ENCODE data around the gene FBLN7.

FBLN7 gene

DNA sequence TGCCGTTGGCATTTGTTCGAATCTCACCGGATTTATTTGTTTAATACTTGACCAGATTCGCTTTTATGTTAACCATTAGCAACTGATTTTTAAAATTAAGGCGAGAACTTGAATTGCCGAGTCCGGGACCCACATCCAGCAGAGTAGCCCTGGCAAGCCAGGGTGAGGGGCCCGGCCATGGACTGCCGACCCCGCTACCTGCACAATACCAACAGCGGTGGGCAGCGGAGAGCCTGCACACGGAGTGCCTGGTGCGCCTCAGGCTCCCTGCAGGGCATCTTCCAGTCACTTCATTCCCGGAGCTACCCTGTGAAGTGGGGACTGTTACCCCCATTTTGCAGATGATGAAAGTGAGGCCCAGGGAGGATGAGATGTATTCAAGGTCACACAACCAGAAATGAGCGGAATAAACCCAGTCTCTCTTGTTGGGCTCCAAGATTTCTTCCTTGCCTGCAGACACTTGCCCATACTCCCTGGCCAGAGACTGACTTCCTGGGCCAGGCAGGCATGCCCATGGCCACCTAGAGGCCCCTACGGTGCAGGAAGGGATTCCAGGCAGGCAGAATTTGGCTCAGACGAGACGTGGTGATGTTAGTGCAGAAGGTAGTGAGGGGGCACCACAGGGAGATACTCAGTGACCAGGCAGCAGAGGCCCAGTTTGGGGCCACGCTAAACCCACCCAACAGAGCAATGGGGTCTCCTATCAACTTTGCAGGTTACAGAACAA lies 2.9 kb downstream of the FBLN7 start:
- no peak for DNase-seq (ENCODE audit: low read depth, low spot score)
- Histone ChIP-seq H3K36me3 (ENCODE audit: control insufficient read depth, insufficient read depth, low read length) (no peaks in the 10 kb centered on the region), H3K4me3 (ENCODE audit: low read length) (no peak overlapping the region), H3K9me3 (ENCODE audit: control insufficient read depth, insufficient read depth, low read length) (no peaks in the 10 kb centered on the region), H3K4me1 (ENCODE audit: control insufficient read depth, insufficient read depth, low read length) (no peaks in the 10 kb centered on the region), H3K27me3 (ENCODE audit: control insufficient read depth, insufficient read depth, low read length) (peaks cover 36% of the 10 kb centered on the region), H3K27ac (ENCODE audit: low read length) (no peak overlapping the region)
- WGBS (ENCODE audit: insufficient coverage, insufficient read length): no CpG with 5 or more reads among the region's 20 CpGs

DNA sequence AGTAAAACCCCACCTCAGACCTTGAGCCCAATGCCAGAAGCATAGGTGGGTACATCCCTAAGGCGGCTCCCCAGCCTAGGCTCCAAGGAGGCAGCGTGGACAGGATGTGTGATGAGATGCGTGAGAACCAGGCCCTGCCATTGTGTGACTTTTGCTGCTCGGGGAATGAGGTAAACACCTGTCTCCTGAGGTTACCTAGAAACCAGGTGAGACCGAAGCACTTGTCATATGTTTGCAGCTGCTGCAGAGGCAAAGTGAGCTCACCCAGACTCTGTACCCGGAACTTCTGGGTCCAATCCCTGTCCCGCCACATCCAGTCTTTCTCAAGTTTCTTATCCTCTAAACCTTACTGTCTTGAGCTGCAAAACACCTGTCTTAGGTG lies 3.4 kb downstream of the FBLN7 start:
- Histone ChIP-seq H3K27ac (ENCODE audit: low read length) (no peak overlapping the region), H3K4me3 (ENCODE audit: low read length) (no peak overlapping the region), H3K27me3 (ENCODE audit: control insufficient read depth, insufficient read depth, low read length) (peaks cover 33% of the 10 kb centered on the region), H3K9me3 (ENCODE audit: control insufficient read depth, insufficient read depth, low read length) (no peaks in the 10 kb centered on the region), H3K36me3 (ENCODE audit: control insufficient read depth, insufficient read depth, low read length) (no peaks in the 10 kb centered on the region), H3K4me1 (ENCODE audit: control insufficient read depth, insufficient read depth, low read length) (no peaks in the 10 kb centered on the region)
- WGBS (ENCODE audit: insufficient coverage, insufficient read length): no CpG with 5 or more reads among the region's 7 CpGs
- DNase-seq (ENCODE audit: low read depth, low spot score): no peak

DNA sequence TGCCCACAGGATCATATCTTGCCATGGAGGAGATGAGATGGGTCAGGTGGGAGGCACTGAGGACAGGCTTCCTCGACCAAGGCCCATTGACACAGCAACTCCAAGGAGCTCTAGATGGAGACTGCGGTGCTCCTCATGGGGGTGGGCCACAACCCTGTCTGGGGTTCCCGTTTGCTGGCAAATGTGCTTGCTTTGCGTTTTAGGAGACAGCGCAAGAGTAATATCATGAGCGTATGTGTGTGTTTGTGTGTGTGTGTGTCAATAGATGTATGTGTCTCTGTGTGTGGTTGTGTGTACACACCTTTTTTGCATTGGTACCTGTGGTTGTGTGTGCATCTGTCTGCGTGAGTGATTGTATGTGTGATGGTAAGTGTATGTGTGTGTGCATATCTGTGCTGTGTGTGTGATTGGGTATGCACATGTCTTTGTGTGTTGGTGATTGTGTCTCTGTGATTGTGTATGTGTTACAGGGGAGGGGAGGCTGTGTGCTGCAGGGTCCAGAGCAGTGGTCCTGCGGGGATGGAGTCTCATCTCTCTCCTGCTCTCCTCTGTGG lies 4.4 kb downstream of the FBLN7 start:
- Histone ChIP-seq H3K27ac (ENCODE audit: low read length) (no peak overlapping the region), H3K4me1 (ENCODE audit: control insufficient read depth, insufficient read depth, low read length) (no peaks in the 10 kb centered on the region), H3K27me3 (ENCODE audit: control insufficient read depth, insufficient read depth, low read length) (peaks cover 25% of the 10 kb centered on the region), H3K36me3 (ENCODE audit: control insufficient read depth, insufficient read depth, low read length) (no peaks in the 10 kb centered on the region), H3K4me3 (ENCODE audit: low read length) (no peak overlapping the region), H3K9me3 (ENCODE audit: control insufficient read depth, insufficient read depth, low read length) (no peaks in the 10 kb centered on the region)
- no peak for DNase-seq (ENCODE audit: low read depth, low spot score)
- no CpG with 5 or more reads among the region's 8 CpGs for WGBS (ENCODE audit: insufficient coverage, insufficient read length)

DNA sequence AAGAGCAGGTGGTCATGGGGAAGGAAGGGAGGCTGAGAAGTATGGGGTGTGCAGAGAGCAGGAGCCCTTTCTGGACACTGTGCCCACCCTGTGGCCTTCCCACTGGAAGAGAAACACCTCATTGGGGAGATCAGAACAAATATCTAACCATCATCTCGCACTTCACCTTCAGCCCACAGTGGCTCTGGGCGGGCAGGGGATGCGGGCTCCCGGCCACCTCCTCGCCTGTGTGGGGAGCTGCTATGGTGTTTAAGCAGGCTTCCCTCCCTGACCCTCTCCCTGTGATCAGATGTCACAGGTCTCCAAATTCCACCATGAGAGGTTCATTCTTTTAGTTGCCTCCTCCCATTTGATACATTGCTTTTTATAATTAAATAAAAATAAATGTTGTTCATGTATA lies 5.0 kb downstream of the FBLN7 start:
- H3K9me3 ChIP-seq (ENCODE audit: control insufficient read depth, insufficient read depth, low read length): no peaks in the 10 kb centered on the region
- peaks cover 19% of the 10 kb centered on the region for H3K27me3 ChIP-seq (ENCODE audit: control insufficient read depth, insufficient read depth, low read length)
- WGBS (ENCODE audit: insufficient coverage, insufficient read length): no CpG with 5 or more reads among the region's 5 CpGs
- H3K27ac ChIP-seq (ENCODE audit: low read length): no peak overlapping the region
- H3K36me3 ChIP-seq (ENCODE audit: control insufficient read depth, insufficient read depth, low read length): no peaks in the 10 kb centered on the region
- H3K4me3 ChIP-seq (ENCODE audit: low read length): no peak overlapping the region
- H3K4me1 ChIP-seq (ENCODE audit: control insufficient read depth, insufficient read depth, low read length): no peaks in the 10 kb centered on the region
- DNase-seq (ENCODE audit: low read depth, low spot score): no peak

DNA sequence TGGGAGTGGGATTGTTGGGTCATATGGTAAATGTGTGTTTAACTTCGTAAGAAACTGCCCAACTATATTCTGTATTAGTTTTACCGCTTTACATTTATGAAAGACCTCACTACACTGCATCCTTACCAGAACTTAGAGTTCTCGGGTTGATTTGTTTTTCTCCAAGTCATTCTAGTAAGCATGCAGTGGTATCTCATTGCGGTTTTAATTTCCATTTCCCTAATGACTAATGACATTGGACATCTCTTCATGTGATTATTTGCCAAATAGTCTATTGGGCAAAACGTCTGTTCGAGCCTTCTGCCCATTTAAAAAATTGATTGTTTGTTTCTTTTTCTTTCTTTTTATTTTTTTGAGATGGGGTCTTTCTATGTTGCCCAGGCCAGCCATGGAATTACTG lies 6.8 kb downstream of the FBLN7 start:
- Histone ChIP-seq H3K9me3 (ENCODE audit: control insufficient read depth, insufficient read depth, low read length) (no peaks in the 10 kb centered on the region), H3K27me3 (ENCODE audit: control insufficient read depth, insufficient read depth, low read length) (peaks cover 18% of the 10 kb centered on the region), H3K36me3 (ENCODE audit: control insufficient read depth, insufficient read depth, low read length) (no peaks in the 10 kb centered on the region), H3K4me3 (ENCODE audit: low read length) (no peak overlapping the region), H3K4me1 (ENCODE audit: control insufficient read depth, insufficient read depth, low read length) (no peaks in the 10 kb centered on the region), H3K27ac (ENCODE audit: low read length) (no peak overlapping the region)
- WGBS (ENCODE audit: insufficient coverage, insufficient read length): no CpG with 5 or more reads among the region's 6 CpGs
- DNase-seq (ENCODE audit: low read depth, low spot score): no peak

DNA sequence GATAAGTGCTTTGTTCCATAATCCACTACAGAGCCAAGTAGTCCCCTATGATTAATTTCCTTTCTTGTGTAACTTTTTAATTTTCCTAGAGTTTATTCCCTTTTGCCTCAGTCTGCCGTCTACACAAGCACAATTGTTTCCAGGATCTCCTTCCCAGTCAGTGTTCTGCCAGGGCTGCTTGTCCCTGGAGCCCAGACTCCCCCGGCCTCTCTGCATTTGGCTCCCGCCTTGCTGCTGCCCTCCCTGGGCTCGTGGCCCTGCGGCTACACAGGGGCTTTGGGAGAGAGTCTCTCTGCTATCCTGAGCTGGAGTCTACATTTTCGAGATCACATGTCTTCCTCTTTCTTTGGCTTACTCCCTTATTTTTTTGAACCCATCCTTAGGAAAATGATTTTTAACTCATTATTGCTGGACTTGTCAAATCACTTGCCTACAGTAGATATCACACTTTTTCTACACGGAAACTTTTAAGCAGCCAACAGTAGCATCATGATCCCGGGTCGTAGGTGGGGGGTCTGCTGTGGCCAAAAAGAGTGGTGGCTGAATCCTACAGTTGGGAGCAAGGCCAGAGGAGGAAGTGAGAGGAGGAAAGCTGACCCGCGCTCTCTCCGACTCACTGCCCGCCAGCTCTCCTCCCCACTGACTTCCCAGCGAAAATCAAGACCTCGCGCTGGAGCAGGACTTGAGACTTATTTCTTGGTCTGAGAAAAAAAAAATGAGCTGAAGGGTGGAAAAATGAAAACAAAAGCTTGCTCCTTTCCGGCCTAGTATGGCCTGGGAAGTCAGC lies 9.4 kb downstream of the FBLN7 start:
- Histone ChIP-seq H3K27me3 (ENCODE audit: control insufficient read depth, insufficient read depth, low read length) (no peaks in the 10 kb centered on the region), H3K4me3 (ENCODE audit: low read length) (no peak overlapping the region), H3K9me3 (ENCODE audit: control insufficient read depth, insufficient read depth, low read length) (no peaks in the 10 kb centered on the region), H3K4me1 (ENCODE audit: control insufficient read depth, insufficient read depth, low read length) (no peaks in the 10 kb centered on the region), H3K27ac (ENCODE audit: low read length) (no peak overlapping the region), H3K36me3 (ENCODE audit: control insufficient read depth, insufficient read depth, low read length) (no peaks in the 10 kb centered on the region)
- WGBS (ENCODE audit: insufficient coverage, insufficient read length): no CpG with 5 or more reads among the region's 17 CpGs
- DNase-seq (ENCODE audit: low read depth, low spot score): no peak

DNA sequence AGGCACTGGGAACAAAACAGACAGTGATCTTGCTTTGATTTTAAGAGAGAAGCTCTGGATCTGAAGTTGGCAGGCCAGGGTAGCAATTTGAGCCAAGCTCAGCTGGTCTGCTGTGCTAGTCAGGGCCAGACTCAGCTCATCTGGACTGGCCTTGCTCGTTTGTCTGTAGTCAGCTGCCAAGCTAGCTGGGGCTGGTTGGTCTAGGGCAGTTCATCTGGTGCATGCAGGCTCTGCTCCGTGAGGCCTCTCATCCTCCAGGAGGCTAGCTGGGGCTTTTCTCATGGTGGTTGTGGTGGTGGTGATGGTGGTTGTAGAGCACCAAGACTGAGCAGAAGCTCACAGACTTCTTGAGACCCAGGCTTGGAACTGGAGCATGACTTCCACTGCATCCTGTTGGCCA lies 10.3 kb downstream of the FBLN7 start:
- DNase-seq (ENCODE audit: low read depth, low spot score): no peak
- no peaks in the 10 kb centered on the region for H3K9me3 ChIP-seq (ENCODE audit: control insufficient read depth, insufficient read depth, low read length)
- H3K4me3 ChIP-seq (ENCODE audit: low read length): no peak overlapping the region
- no peak overlapping the region for H3K27ac ChIP-seq (ENCODE audit: low read length)
- WGBS (ENCODE audit: insufficient coverage, insufficient read length): no CpG with 5 or more reads among the region's 2 CpGs
- no peaks in the 10 kb centered on the region for H3K27me3 ChIP-seq (ENCODE audit: control insufficient read depth, insufficient read depth, low read length)
- H3K36me3 ChIP-seq (ENCODE audit: control insufficient read depth, insufficient read depth, low read length): no peaks in the 10 kb centered on the region
- no peaks in the 10 kb centered on the region for H3K4me1 ChIP-seq (ENCODE audit: control insufficient read depth, insufficient read depth, low read length)

DNA sequence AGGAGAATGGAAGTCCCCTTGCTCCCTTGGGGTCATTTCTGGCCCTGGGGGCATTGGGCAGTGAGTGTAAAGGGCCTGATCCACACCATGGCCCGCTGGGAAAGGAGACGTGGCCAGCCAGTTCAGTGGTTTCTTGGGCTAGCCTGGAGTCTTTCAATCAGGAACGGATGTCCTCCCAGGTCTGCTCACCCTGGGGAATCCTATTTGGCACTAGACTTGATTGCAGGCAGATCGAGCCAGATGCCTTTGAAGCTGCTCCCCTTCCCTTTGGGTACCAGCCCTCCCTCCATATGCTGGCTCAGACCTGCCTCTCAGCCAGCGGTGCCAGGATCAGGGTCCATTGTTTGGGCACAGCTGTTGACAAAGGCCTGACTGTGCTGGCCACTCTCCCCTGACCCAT lies 11.0 kb downstream of the FBLN7 start:
- no peak overlapping the region for H3K4me3 ChIP-seq (ENCODE audit: low read length)
- no peak overlapping the region for H3K27ac ChIP-seq (ENCODE audit: low read length)
- no peaks in the 10 kb centered on the region for H3K27me3 ChIP-seq (ENCODE audit: control insufficient read depth, insufficient read depth, low read length)
- no peaks in the 10 kb centered on the region for H3K36me3 ChIP-seq (ENCODE audit: control insufficient read depth, insufficient read depth, low read length)
- no peaks in the 10 kb centered on the region for H3K4me1 ChIP-seq (ENCODE audit: control insufficient read depth, insufficient read depth, low read length)
- WGBS (ENCODE audit: insufficient coverage, insufficient read length): no CpG with 5 or more reads among the region's 5 CpGs
- no peaks in the 10 kb centered on the region for H3K9me3 ChIP-seq (ENCODE audit: control insufficient read depth, insufficient read depth, low read length)
- no peak for DNase-seq (ENCODE audit: low read depth, low spot score)

DNA sequence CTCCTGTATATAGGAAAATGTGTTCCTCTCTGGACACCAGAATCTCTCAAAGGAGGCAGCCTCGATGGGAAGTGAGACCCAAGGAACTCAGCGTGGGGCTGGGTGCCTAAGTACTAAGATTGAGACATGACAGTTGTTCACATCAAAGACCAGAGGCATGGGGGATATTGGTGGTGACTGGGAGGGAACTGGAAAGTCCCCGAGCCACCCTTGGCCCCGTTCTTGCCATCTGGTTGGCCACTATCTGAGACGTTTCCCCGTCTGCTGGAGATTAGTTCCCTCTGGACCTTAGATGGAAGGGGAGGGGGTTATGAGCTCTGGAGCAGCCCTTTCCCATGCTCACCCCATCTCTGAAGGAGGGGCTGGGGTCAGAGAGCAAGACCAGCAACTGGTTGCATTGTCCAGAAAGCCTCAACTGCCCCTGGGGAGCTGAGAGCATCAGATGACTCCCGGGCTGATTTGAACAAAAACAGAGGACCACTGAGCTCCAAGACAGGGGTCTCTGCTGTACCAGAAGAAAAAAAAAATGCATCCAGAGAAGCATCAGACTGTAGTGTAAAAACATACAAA lies 11.8 kb downstream of the FBLN7 start:
- Histone ChIP-seq H3K27ac (ENCODE audit: low read length) (no peak overlapping the region), H3K4me1 (ENCODE audit: control insufficient read depth, insufficient read depth, low read length) (peaks cover 2% of the 10 kb centered on the region; the same call in 1 of the 2 replicates), H3K9me3 (ENCODE audit: control insufficient read depth, insufficient read depth, low read length) (no peaks in the 10 kb centered on the region), H3K4me3 (ENCODE audit: low read length) (no peak overlapping the region), H3K27me3 (ENCODE audit: control insufficient read depth, insufficient read depth, low read length) (no peaks in the 10 kb centered on the region), H3K36me3 (ENCODE audit: control insufficient read depth, insufficient read depth, low read length) (no peaks in the 10 kb centered on the region)
- WGBS (ENCODE audit: insufficient coverage, insufficient read length): no CpG with 5 or more reads among the region's 7 CpGs
- no peak for DNase-seq (ENCODE audit: low read depth, low spot score)

DNA sequence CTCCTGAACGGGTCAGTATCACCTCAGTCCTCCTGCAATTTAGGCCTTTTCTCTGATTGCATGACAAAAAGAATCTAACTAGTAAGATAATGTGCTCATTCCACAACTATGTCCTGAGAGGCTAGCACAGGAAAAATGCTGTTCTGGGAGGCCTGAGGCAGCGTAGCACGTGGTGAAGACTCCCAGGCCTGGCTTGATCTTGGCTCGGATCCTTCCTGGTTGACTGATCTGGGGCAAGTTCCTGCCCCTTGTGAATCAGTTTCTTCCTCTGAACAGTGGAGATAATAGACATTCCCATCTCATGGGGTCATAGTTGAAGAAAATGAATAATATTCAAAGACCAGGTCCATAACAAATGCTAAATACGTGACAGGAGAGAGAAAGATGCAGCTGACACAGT lies 12.3 kb downstream of the FBLN7 start:
- Histone ChIP-seq H3K27me3 (ENCODE audit: control insufficient read depth, insufficient read depth, low read length) (no peaks in the 10 kb centered on the region), H3K9me3 (ENCODE audit: control insufficient read depth, insufficient read depth, low read length) (no peaks in the 10 kb centered on the region), H3K4me1 (ENCODE audit: control insufficient read depth, insufficient read depth, low read length) (peaks cover 2% of the 10 kb centered on the region; the same call in 1 of the 2 replicates), H3K4me3 (ENCODE audit: low read length) (no peak overlapping the region), H3K27ac (ENCODE audit: low read length) (no peak overlapping the region), H3K36me3 (ENCODE audit: control insufficient read depth, insufficient read depth, low read length) (no peaks in the 10 kb centered on the region)
- no CpG with 5 or more reads among the region's 5 CpGs for WGBS (ENCODE audit: insufficient coverage, insufficient read length)
- DNase-seq (ENCODE audit: low read depth, low spot score): no peak
